Measurements from ENCODE around the gene DGKB.

The DGKB gene

DNA sequence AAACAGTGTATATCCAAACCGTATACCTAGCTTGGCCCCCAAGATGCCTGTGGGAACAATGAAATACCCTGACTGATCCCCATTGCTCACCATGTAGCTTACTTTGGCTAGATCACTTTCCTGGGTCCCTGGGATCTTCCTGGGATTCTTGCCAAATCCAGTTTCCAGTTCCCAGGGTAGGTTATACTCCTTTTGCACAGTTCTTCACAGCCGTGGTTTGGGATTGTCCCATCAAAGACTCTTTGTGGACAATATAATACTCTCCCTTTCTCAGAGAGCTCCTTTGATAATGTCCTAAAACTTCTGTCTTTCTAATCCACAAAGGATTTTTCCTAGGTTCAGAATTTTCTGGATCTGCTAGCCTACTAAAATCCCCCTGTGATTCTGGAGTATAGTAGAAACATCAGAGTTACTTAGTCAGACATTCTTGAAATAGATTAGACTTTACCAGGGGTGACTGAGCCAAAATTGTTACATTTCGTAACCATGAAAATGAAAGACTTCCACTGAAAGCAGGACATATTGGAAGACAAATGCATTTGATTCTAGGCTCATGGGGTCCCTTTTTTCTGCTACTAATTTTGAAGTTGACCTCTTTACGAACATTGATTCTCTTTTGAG is 524.8 kb downstream of the DGKB start:
- DNase-seq: peak; percentile 50

- no peak for DNase-seq
These were observed 525.8 kb downstream of the DGKB start for GRCh38 chr7:14376711-14377110.

GRCh38 chr7:14375998-14376397 is 526.6 kb downstream of the DGKB start:
- DNase-seq: no peak

- no peak for DNase-seq
These were observed 528.2 kb downstream of the DGKB start for GRCh38 chr7:14374336-14374735.

GRCh38 chr7:14368285-14368684 is 534.3 kb downstream of the DGKB start:
- no peak for DNase-seq

DNA sequence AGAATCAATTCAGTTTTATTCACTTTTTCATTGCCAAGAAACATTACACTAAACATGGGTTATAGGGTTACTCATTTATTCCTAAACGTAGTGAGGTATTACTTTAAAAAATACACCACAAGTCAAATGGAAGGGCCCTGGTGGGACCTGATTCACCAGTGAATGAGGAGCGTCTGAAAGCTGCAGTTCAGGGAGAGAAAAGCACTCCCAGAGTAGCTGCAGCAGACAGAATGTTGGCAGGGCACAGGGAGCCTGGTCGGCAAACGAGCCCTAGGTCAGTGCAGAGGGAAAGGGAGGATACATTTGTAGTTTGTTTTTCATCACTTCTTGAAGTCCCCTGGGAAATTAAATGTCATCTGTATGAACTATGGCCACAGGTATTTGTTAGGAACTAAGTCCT is 551.4 kb downstream of the DGKB start:
- no peak for DNase-seq

GRCh38 chr7:14341200-14341775 is 561.3 kb downstream of the DGKB start:
- DNase-seq: no peak

GRCh38 chr7:14340393-14341074 is 562.0 kb downstream of the DGKB start:
- no peak for DNase-seq

DNA sequence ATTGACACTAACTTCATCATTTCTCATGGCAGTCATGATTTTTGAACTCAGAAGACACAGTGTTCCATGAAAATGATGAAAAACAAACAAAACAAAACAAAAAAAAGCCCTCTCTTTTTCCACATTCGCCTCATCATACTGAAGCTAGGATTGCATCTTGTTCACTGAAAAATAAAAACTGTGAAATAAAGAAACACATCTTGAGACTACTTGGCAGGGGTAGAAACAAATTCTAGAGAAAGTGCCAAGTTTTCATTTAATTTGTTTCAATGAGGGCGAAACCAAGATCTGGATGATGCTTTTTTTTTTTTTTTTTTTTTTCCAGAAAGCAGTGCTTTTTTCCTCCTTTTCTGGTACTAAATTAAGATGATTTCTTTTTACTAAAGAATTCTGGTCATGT is 562.7 kb downstream of the DGKB start:
- DNase-seq: no peak

DNA sequence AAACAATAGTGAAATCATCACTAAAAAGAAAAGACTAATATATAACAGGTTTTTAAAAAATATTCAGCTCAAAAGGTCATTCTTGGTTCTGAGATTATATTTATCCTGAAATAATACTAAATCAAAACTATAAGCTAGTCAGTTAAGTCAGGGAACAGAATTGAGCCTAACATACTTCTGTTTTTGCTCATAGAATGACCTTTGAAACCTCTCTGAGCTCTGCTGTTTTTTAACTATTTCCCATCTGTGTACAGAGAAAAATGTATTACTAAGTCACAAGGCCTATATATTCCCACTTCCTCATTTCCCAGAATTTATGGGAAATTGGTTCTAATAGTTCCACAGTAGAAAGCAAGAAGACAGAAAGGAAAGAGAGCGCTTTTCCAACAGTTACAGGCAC is 566.3 kb downstream of the DGKB start:
- DNase-seq: no peak

DNA sequence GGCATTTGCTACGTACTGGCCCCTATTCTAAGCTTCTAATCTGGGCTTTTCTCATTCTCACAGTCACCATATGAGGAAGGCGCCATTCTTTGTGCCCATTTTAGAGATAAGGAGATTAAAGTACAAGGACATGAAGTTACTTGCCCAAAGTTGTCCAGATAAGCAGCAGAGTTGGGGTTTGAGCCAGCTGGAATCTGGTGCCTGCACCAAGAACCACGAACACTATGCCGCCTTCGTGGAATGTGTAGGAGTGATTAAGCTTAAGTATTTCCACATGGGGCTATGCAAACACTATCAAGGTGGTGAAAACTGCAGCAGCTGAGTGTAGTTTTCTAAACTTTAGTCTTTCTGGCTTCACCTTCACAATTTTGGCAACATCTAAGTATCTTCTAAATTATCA is 570.4 kb downstream of the DGKB start:
- DNase-seq: peak; percentile 4

- no peak for DNase-seq
These were observed 577.8 kb downstream of the DGKB start for GRCh38 chr7:14324767-14325166.

DNA sequence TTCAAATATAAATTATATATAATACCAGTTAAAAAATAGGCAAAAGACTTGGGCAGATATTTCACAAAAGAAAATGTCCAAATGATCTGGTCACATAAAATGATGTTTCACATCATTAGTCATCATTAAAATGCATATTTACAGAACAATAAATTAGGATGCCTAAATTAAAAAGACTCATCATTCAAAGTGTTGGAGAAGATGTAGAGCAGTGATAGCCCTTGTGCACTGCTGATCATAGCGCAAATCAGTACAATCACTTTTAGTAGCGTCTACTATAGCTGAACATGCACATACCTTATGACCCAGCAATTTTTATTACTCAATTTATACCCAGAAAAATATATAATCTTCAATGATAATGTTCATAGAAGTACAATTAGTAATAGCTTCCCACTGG is 579.8 kb downstream of the DGKB start:
- no peak for DNase-seq

- no peak for DNase-seq
These were observed 580.6 kb downstream of the DGKB start for GRCh38 chr7:14321947-14322346.

DNA sequence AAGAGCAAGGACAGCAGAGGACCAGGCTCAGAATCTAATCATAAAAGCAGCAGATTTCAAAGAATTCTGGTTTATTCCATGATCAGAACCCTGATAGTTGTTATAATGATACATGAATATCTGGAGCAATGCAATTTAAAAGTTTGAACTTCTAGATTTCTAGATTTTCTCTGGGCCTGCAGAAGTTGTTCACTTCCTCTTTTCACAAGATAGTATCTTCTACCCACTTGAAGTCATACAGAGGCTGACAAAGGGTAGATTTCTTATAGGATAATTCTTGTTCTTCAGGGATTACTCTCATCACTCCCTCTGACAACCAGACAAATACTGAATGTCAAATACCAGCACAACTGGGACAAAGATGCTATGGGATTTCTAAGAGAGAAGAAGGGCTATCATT is 593.1 kb downstream of the DGKB start:
- no peak for DNase-seq

DNA sequence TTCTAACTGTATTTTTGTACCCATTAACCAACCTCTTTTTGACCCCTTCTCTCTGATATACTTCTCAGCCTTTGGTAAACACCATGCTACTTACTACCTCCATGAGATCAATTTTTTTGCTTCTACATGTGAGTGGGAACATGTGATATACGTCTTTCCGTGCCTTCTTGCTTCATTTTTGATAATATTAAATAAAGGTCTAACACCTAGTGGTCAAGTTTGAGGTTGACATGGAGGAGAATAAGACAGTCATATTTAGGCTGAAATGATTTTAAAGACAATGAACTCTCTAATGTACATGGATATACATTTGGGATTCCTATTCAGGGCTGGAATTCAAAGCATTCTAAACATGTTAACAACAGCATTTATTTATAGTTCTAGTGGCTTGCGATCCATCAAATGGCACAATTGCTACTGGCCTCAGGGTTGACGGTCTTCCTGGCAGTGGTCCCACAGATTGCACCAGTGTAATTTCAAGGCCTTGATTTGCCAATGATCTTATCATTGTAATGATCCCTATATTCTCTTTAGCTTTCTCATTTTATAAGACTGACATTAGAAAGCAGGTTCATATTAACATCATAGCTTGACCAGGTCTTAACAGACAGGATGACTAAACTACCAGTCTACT is 597.2 kb downstream of the DGKB start:
- DNase-seq: no peak

DNA sequence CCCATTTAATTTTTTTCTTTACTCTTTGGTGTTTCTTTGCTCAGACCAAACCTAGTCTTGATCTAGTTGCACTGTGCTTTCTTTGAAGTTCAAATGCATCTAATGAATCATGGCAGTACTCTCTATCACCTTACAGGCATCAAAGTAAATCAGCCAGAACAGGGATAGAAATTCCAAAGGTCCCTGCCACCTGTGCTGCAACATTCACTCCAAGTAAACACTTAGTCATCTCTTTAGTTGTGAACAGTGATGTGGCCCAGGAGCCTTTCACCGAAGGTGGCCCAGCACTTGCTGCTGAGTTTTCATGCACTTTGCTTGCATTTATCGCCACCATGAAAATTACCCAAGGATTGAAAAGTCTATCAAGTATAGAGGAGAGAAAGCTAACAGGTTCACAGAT is 599.0 kb downstream of the DGKB start:
- DNase-seq: no peak

DNA sequence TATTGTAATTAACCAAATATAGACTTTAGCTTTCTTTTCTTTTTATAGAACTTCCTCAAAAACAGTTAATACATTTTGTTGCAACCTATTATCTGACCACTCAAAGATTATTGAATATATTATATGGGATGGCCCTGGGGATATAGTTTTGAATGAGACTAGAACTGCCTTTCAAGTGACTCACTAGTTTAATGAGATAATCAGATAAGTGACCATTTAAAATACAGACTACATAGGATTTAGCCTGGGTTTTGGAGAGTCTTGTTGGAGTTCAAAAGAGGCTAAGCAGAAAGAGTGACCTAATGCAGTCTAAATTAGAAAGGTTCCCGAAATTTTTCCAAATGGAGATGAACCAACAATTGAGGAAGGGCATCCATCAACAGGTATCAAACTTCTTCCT is 607.9 kb downstream of the DGKB start:
- DNase-seq: no peak

DNA sequence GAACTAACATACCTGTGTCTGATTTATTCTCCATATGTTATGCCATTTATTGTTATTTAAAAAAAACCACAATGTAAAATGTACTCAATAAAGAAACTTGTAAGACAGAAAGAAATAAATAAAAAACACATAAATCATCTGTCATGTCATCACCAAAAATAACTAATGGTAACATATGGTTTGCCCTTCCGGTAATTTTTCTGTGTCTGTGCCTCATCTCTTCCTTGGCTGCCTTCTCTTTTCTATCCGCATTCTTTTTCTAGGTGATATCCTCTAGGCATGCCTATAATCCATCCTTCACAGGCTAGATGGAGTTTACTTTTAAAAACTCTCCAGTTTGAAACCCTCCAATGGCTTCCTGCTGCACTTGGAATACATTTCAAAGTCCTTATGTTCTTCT is 609.1 kb downstream of the DGKB start:
- no peak for DNase-seq

DNA sequence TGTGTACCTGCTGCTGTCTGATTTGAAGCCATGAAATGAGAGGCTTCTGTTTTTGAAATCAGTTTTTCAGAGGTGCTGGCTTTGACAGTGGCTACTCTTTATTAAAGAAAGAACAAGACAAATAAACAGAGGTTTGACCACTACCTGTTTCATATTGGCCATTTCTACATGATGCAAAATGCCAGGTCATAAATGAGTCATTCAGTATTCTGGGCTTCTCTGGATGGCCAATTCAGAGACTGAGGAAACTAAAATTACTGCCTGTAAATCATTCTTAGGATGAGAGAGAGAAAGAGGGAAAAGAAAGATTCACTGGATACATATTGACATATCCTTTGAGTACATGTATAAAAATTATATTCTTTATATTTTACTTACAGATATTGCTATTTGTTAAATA is 609.8 kb downstream of the DGKB start:
- DNase-seq: no peak

DNA sequence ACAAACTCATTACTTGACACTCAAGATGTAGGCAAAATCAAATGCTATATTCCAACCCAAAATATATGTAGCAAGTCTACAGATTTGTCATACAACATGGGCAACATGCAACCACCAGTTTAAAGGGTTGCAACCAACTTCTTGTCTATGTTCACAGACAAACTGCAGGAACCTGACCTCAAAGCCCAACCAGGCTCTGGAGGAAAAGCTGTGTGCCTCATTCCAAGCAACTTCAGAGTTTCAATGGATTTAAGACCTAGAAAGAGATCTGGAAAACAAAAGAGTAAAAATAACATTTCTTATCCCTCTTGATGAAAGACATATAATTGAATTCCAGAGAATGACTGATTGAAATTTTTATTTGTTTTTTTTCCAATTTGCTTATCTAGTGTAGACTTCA is 612.6 kb downstream of the DGKB start:
- DNase-seq: no peak

DNA sequence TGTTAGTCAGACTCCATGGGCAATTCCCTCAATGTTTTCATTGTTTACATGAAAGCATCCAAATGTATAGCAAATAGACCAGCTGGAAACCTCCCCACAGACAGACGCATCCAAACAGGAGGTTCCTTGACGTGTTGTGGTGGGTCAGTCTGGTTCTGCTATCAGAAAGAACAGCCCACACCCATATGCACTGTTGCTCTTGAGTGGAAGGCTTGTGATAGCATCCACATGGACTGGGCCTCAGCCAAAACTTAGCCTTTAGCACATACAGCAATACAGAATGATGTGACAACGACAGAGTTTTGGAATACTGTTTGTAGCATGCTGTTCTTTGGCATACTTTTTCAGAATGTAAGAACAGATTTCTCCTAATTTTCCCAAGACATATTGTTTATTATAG is 613.9 kb downstream of the DGKB start:
- no peak for DNase-seq

DNA sequence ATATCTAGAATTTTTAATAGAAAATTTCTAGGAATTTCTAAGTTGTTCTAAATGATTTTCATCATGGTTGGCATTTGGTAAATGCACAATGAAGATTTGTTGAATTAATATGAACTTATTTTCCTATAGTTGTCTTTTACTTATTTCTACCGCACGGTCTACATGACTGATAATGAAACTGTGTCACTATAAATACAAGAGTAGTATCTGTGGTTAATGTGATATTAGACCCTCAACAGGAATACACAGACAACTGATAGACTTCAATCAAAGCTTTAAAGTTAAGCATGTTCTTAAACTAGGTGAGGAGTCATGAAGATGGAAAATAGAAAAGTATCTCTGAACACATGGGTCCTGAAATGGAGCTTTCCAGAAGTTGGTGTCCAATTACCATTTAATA is 615.2 kb downstream of the DGKB start:
- no peak for DNase-seq

DNA sequence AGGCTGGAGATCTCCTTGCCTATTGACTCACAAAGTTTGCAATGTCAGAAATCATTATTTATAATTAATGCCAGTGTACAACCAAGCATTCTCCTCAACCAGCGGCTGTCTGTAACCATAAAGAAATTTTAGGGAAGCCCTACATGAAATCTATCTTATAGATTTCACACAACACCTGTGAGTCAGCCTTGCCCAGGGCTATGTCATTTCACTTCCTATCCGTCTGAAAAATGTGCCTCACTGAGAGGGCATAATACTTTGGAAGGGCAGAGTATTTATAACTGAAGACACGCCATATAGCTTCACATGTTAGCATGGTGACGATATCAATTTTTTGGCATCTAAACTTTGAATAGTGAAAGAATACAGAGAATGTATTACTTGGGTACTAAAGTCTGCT is 616.5 kb downstream of the DGKB start:
- no peak for DNase-seq
